Muscle layer of duodenum (tissue), 2 donors: ENCODE measurements around the gene POLR2L.
A peak's percentile ranks its signal among the peaks of the same experiment; 100 is the strongest.

Experiments used
- H3K27ac ChIP-seq: one replicate; pipeline ENCODE4 v1.7.0; 2013; ENCODE audit warnings: mild to moderate bottlenecking, low read length
- H3K27me3 ChIP-seq: one replicate; pipeline ENCODE4 v1.7.0; 2013; ENCODE audit warnings: low read depth, mild to moderate bottlenecking, control low read depth, low read length
- H3K36me3 ChIP-seq, 2 donors: one replicate each; pipeline ENCODE4 v1.7.0; 2013; ENCODE audit warnings: low read length in 2 of 2, control low read depth in 1 of 2, mild to moderate bottlenecking in 1 of 2; ENCODE audit not compliant: insufficient read depth in 2 of 2, control insufficient read depth in 1 of 2
- H3K4me1 ChIP-seq, 2 donors: one replicate each; pipeline ENCODE4 v1.7.0; 2013; ENCODE audit warnings: low read length in 2 of 2, mild to moderate bottlenecking in 2 of 2, control low read depth in 1 of 2, moderate library complexity in 1 of 2; ENCODE audit not compliant: insufficient read depth in 2 of 2, control insufficient read depth in 1 of 2
- H3K4me3 ChIP-seq, 2 donors: one replicate each; pipeline ENCODE4 v1.7.0; 2013; ENCODE audit warnings: low read length in 2 of 2, low read depth in 1 of 2, mild to moderate bottlenecking in 1 of 2
- H3K9me3 ChIP-seq, 2 donors: one replicate each; pipeline ENCODE4 v1.7.0; 2013; ENCODE audit warnings: low read length in 2 of 2, control low read depth in 1 of 2, mild to moderate bottlenecking in 1 of 2; ENCODE audit not compliant: control insufficient read depth in 1 of 2
- donor health status: healthy.

POLR2L gene

DNA sequence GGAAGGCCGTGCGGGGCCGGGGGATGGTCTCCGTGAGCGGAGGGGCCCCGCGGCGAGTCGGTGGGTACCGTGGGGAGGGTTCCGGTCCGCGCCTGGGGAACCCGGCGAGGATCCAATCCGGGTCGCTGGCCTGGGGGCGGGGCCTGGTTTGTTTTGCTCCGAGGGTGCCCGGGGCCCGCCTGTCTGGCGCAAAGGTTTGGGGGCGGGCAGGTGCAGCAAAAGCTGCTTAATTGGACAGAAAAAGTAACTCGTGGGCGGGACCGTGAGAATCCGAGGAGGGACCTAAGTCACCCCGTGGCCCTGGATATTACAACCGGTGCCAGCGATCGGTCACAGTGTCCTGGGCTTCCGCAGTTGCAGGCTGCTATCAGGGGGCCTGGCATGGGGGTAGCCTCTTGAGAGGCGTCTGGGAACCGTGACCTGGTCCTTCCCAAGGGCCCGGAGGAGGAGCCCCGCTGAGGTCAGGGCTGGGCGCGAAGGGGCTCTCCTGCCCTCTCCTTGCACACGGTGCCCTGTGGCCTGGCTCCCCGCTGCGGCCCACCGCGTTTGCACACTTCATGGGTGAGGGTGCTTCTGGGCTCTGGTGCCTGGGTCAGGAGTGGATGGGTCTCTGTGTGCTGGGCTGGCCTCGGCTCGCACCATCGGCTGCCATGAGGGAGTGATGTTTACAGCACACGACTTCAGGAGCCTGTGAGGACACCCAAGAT lies 22.2 kb downstream of the POLR2L start:
- Histone ChIP-seq H3K4me1 (peaks cover 11 to 27% of the 10 kb centered on the region in 2 donors), H3K27me3 (no peaks in the 10 kb centered on the region), H3K4me3 (peak overlapping the region; percentile 64 to 83), H3K36me3 (peaks cover 0 to 24% of the 10 kb centered on the region in 2 donors), H3K9me3 (no peaks in the 10 kb centered on the region), H3K27ac (peak overlapping the region; percentile 72)

DNA sequence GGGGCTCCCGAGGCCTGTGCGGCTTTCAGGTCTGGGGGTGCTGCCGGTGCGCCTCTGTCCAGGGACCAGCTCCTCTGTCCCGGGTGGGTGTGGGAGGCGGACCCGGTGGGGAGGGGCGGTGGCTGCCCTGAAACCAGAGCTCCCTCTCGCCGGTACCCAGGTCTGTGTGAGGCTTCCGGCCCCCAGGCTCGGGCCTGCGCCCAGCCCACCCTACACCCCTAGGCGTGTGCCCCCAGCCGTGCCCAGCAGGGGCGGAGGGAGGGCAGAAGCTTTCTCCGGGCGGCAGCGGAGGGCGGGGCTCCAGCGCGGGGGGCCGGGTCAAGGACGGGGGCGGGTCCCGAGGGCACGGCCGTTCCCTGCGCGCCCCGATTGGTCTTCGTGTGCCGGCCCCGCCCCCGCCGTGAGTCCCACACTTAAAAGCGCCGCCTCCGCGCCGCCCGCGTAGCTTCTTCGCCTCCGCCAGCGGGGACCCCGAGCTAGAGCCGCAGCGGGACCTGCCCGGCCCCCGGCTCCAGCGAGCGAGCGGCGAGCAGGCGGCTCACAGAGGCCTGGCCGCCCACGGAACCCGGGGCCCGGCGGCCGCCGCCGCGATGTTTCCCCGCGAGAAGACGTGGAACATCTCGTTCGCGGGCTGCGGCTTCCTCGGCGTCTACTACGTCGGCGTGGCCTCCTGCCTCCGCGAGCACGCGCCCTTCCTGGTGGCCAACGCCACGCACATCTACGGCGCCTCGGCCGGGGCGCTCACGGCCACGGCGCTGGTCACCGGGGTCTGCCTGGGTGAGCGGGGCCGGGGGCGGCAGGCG lies 23.0 kb downstream of the POLR2L start:
- Histone ChIP-seq H3K27ac (peak overlapping the region; percentile 72), H3K9me3 (no peaks in the 10 kb centered on the region), H3K36me3 (peaks cover 0 to 16% of the 10 kb centered on the region in 2 donors), H3K27me3 (no peaks in the 10 kb centered on the region), H3K4me3 (peak overlapping the region; percentile 46 to 83), H3K4me1 (peaks cover 11 to 27% of the 10 kb centered on the region in 2 donors)

DNA sequence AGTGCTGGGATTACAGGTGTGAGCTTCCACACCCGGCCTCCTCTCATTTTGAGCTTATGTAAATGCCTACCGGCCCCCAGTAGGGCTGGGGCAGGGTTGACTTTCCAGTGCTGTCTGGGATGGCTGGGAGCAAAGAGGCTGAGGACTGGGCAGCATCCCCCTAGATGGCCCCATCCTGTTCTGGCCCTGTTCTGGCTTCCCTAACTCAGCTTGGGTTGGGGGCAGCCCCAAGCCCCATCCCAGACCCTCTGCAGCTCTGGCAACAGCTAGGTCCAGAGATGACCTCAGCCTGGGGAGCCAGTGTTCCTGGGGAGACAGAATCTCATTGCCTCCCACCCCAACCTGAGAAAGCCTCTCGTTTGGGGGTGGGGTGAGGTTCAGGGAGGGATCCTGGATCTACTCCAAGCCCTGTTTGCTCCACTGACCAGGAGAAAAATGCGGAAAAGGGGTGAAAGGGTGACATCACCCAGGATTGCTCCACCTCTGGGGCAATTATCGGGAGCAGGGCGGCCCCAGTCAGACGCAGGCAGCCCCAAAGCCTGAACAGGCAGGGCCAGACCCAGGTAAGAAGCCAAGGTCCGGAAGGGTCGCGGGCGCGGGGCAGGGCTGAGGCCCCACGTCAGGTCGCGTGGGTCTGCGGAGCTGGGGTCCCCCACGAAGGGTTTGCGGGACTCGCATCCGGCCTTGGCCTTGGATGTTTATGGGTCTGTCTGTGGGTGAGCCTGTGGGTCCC lies 23.8 kb downstream of the POLR2L start, which contains the start of gene PNPLA2:
Gene PNPLA2 (plus strand): TSS at position 519 of the 733 bp plus-strand sequence. CDS start 805 bp downstream, outside the sequence.
- peak within 1 kb of the TSS; percentile 72 for H3K27ac ChIP-seq
- peak within 1 kb of the TSS; percentile 46 to 83 for H3K4me3 ChIP-seq
- no peaks in the 10 kb centered on the region for H3K9me3 ChIP-seq
- no peaks in the 10 kb centered on the region for H3K27me3 ChIP-seq
- peaks cover 11 to 27% of the 10 kb centered on the region in 2 donors for H3K4me1 ChIP-seq
- H3K36me3 ChIP-seq: peaks cover 3 to 15% of the 10 kb centered on the region in 2 donors

DNA sequence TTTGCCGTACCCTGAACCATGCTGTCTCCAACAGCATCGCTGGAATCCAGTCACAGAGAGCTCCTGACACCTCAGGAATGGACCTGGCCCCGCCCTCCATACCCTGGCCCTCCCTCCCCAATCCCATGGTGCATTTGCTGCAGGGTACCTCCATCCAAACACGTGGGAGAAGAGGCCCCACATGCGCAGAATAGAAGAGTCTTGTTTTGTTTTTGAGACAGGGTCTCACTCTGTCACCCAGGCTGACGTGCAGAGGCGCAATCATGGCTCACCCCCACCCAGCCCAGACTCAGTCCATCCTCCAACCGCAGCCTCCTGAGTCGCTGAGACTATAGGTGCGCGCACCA lies 25.9 kb downstream of the POLR2L start:
- H3K4me1 ChIP-seq: peaks cover 9 to 25% of the 10 kb centered on the region in 2 donors
- H3K27ac ChIP-seq: no peak overlapping the region
- H3K9me3 ChIP-seq: no peaks in the 10 kb centered on the region
- peaks cover 24 to 28% of the 10 kb centered on the region in 2 donors for H3K36me3 ChIP-seq
- H3K4me3 ChIP-seq: no peak overlapping the region
- no peaks in the 10 kb centered on the region for H3K27me3 ChIP-seq

DNA sequence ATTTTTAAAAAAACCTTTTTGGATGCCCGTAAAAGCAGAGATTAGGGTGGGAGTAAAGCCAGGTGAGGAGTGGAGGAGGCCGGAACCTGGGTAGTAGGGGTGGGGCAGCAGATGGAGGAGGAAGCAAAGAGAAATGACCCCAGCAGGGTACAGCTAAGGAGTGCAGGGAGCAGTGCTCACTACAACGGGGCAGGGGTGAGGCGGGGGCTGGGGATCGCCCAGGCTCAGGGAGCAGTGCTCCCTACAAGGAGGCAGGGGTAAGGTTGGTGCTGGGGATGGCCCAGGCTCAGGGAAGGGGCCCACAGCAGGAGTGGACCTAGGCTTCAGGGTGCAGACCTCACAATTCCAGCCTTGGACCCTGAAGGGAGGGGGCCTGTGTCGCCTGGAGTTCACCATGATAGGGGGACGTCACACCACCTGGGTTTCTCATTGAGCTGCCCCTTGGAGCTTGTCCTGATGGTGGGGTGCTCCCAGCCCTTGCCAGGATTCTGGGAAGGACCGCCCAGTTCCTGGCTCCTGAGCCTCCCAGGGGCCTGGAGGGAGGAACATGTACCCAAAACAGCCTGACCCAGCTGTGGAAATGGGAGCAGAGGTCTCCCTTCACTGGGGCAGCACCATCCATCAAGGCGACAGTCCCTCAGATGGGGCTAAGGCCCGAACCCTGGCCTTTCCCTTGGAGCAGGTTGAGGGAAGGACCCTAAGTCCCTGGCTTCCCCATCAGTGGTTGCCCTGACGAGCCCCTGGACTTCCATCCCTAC lies 26.5 kb downstream of the POLR2L start:
- H3K9me3 ChIP-seq: no peaks in the 10 kb centered on the region
- H3K4me1 ChIP-seq: peaks cover 9 to 25% of the 10 kb centered on the region in 2 donors
- no peaks in the 10 kb centered on the region for H3K27me3 ChIP-seq
- H3K36me3 ChIP-seq: peaks cover 27 to 31% of the 10 kb centered on the region in 2 donors
- no peak overlapping the region for H3K27ac ChIP-seq
- H3K4me3 ChIP-seq: no peak overlapping the region

DNA sequence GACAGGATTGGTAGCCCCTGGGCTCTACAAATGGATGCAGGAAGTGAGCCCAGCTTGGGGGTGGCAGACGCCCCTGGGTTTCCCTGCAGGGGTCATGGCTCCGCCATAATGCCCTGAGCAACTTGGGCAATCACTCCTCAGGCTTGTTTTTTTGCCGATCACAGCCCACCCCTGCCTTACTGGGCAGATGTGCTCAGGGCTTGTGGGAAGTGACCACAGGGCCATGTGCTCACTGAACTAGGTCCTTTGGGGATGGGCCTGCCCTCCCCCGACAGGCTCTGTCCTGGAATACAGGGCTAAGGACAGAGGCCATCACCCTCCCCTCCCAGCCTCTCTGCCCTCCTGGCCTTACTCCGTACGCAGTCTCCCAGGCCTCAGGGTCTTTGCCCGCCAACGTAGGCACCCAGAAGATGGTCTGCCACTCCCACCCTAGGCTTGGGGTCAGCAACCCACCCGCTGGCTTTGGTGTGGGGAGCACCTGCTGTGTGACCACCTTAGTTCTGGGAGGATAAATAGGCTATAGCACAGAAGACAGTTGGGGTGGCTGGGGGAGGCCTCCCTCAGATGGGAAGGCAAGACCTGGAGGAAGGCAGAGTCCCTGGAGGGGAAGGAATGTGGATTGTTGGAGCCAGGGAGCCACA lies 28.8 kb downstream of the POLR2L start:
- Histone ChIP-seq H3K27me3 (no peaks in the 10 kb centered on the region), H3K36me3 (peaks cover 27 to 41% of the 10 kb centered on the region in 2 donors), H3K9me3 (no peaks in the 10 kb centered on the region), H3K4me3 (no peak overlapping the region), H3K4me1 (peaks cover 7 to 22% of the 10 kb centered on the region in 2 donors), H3K27ac (no peak overlapping the region)

DNA sequence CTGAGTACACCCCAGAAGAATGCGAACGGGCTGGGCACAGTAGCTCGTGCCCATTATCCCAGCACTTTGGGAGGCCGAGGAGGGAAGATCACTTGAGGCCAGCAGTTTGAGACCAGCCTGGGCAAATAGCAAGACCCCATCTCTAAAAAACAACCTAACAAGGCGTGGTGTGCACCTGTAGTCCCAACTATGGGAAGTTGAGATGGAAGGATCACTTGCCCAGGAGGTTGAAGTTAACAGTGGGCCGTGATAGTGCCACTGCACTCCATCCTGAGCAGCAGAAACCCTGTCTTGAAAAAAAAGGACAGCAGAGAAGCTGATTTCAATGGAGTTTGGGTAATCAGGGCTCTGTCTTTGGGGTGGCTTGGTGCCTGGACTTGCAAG lies 29.3 kb downstream of the POLR2L start:
- Histone ChIP-seq H3K27ac (no peak overlapping the region), H3K27me3 (no peaks in the 10 kb centered on the region), H3K36me3 (peaks cover 27 to 41% of the 10 kb centered on the region in 2 donors), H3K4me1 (peaks cover 7 to 25% of the 10 kb centered on the region in 2 donors), H3K4me3 (no peak overlapping the region), H3K9me3 (no peaks in the 10 kb centered on the region)

DNA sequence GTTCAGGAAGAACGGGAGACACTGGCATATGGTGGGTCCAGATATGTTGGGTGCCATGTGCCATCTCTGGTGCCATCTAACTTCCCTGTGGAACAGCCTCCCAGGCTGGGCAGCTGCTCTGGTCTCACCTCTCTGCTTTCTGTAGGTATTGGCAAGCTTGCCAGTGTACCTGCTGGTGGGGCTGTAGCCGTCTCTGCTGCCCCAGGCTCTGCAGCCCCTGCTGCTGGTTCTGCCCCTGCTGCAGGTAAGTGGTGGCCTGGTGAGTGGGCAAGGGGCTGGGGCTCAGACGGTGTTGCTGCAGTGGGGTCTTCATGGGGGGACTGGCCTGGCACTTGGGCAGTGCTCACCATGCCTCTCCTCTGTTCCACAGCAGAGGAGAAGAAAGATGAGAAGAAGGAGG lies 29.9 kb downstream of the POLR2L start:
- peaks cover 27 to 41% of the 10 kb centered on the region in 2 donors for H3K36me3 ChIP-seq
- no peak overlapping the region for H3K27ac ChIP-seq
- H3K4me1 ChIP-seq: peaks cover 7 to 27% of the 10 kb centered on the region in 2 donors
- no peaks in the 10 kb centered on the region for H3K27me3 ChIP-seq
- H3K4me3 ChIP-seq: no peak overlapping the region
- no peaks in the 10 kb centered on the region for H3K9me3 ChIP-seq

DNA sequence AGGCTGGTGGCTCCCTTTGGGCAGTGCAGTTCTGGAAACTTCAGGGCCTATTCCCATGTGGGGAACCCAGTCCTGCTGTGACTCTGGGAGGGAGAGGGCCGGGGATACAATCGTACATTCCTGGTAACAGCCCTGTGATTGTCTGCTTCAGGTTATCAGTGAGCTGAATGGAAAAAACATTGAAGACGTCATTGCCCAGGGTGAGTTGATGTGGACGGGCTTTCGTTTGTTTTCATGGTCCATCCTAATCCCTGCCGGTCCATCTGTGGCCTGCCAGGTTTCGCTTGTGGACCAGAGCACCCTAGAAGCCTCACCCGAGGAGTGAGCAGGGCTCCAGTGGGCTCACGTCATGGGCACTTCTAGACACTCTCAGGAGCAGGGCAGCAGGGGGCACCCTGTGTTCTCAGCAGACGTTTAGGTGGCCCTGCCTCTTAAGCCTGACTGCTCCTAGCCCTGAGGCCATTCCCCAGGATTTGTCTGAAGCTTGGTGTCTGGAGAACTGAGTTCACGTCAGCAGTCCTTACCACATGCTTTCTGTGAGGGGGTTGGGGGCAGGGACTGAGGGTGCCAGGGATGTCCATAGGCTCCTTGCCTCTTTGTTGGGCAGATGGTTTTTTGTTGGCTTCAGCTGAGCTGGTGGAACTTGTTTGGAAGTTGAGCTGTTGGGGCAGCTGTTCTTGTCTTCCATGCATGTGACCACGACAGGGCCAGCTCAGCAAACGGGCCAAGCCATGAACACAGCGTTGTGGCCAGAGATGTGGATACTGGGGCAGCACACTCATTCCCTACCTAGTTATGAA lies 30.7 kb downstream of the POLR2L start:
- Histone ChIP-seq H3K4me1 (peaks cover 7 to 27% of the 10 kb centered on the region in 2 donors), H3K9me3 (no peaks in the 10 kb centered on the region), H3K4me3 (peak overlapping the region in 1 of 2 donors; percentile 86), H3K36me3 (peaks cover 27 to 41% of the 10 kb centered on the region in 2 donors), H3K27me3 (no peaks in the 10 kb centered on the region), H3K27ac (peak overlapping the region; percentile 21)
